Stimulated activated CD8-positive, alpha-beta memory T cell treated with anti-CD3 and anti-CD28 coated beads, Interleukin-4, amount 100 ng/mL, for 24 hours (primary cell): Measurements from ENCODE around the gene IL31RA.
A peak's percentile ranks its signal among the peaks of the same experiment; 100 is the strongest.

Source experiments
- DNase-seq: peaks from one replicate; pipeline ENCODE4 v3.0.0-alpha.2; 2020; ENCODE audit warnings: low read depth

Gene IL31RA

GRCh38 chr5:55903121-55903701, 52.1 kb downstream of the IL31RA start:
- DNase-seq = peak; percentile 69

GRCh38 chr5:55904152-55904551, 53.0 kb downstream of the IL31RA start:
- DNase-seq = no peak

GRCh38 chr5:55905251-55905650, 54.1 kb downstream of the IL31RA start:
- no peak for DNase-seq

- no peak for DNase-seq
Observed at GRCh38 chr5:55907927-55908326, 56.8 kb downstream of the IL31RA start.

- no peak for DNase-seq
Observed at GRCh38 chr5:55908804-55909203, 57.6 kb downstream of the IL31RA start.

- no peak for DNase-seq
Observed at GRCh38 chr5:55911784-55912653, 60.9 kb downstream of the IL31RA start.

GRCh38 chr5:55913466-55914413, 62.6 kb downstream of the IL31RA start:
- no peak for DNase-seq

- DNase-seq = no peak
Observed at GRCh38 chr5:55914971-55915370, 63.8 kb downstream of the IL31RA start.

GRCh38 chr5:55915783-55916182, 64.6 kb downstream of the IL31RA start:
- no peak for DNase-seq

GRCh38 chr5:55916986-55917385, 65.8 kb downstream of the IL31RA start:
- DNase-seq = no peak

GRCh38 chr5:55917402-55918086, 66.4 kb downstream of the IL31RA start:
- DNase-seq = no peak

GRCh38 chr5:55918087-55919035, 67.2 kb downstream of the IL31RA start:
- no peak for DNase-seq

GRCh38 chr5:55919625-55920024, 68.5 kb downstream of the IL31RA start:
- DNase-seq = no peak

GRCh38 chr5:55920784-55921183, 69.6 kb downstream of the IL31RA start:
- no peak for DNase-seq

GRCh38 chr5:55921617-55922016, 70.5 kb downstream of the IL31RA start:
- no peak for DNase-seq

GRCh38 chr5:55923177-55923771, 72.1 kb downstream of the IL31RA start:
- DNase-seq = no peak

GRCh38 chr5:55923865-55924500, 72.8 kb downstream of the IL31RA start:
- DNase-seq = no peak

GRCh38 chr5:55924744-55925143, 73.6 kb downstream of the IL31RA start:
- no peak for DNase-seq

- DNase-seq = no peak
Observed at GRCh38 chr5:55925181-55925580, 74.0 kb downstream of the IL31RA start.

- DNase-seq = no peak
Observed at GRCh38 chr5:55925712-55926111, 74.6 kb downstream of the IL31RA start.
